ENCODE data around the gene PKD2L2. TPM values are rescaled to one million over a fixed set of nuclear protein-coding genes. Genes with fewer than 3 reads are reported as not detected.
"Not testable (repeated sequence)": the region's sequence is repeated elsewhere in the genome, so short reads cannot be mapped to it uniquely, and the experiment has no call there.

Gene PKD2L2
- total and polyA plus RNA-seq, 4 experiments from 2014 or later, result 0.22 to 0.43 TPM; not detected in 2

DNA sequence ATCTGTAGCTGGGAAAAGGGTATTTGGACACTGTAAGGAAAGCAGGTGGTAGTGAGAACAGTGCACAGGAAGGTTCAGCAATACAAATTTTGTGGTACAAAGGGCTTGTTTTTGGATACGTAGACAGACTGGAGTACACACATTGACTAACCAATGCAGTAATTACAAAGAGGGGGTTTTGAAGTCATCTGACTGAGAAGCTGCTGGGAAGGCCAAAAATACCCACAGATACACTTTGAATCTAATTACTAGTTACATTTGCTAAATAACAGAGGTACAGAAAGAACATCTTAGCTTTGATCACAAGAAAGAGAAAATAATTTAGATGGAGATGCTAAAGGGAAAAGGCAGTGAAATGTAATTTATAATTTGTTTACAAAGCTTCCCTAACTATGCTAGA, 45.9 kb downstream of the PKD2L2 start:
- DNase-seq, result no peak
- peaks cover 0 to 5% (median 0%) of the 10 kb centered on the region in 4 donors for H3K4me1 Mint-ChIP-seq
- H3K36me3 Mint-ChIP-seq, result peaks cover 26 to 36% of the 10 kb centered on the region in 2 donors
- intact Hi-C loops (cut with micrococcal nuclease), result no loop called here
- Histone ChIP-seq H3K36me3 (ENCODE audit: insufficient read depth, low read length) (peaks cover 14% of the 10 kb centered on the region), H3K27ac (ENCODE audit: low read depth, low read length) (no peak overlapping the region), H3K9me3 (ENCODE audit: control insufficient read depth in 1 of 2, low read length in 2 of 2) (no peaks in the 10 kb centered on the region), H3K4me3 (ENCODE audit: low read length in 2 of 2) (no peak overlapping the region), H3K4me1 (ENCODE audit: insufficient read depth, low read length) (no peaks in the 10 kb centered on the region), H3K27me3 (ENCODE audit: insufficient read depth, low read length) (no peaks in the 10 kb centered on the region)
- CTCF ChIA-PET (ENCODE audit: partially characterized antibody), result no interaction called here
- H3K4me3 Mint-ChIP-seq, result no peak overlapping the region
- no peaks in the 10 kb centered on the region for H3K27me3 Mint-ChIP-seq
- H3K27ac Mint-ChIP-seq, result peak overlapping the region in 4 of 7 donors; percentile 31 to 75 (median 42)
- no peaks in the 10 kb centered on the region for H3K9me3 Mint-ChIP-seq
- POLR2A ChIA-PET (ENCODE audit: partially characterized antibody), result no interaction called here

DNA sequence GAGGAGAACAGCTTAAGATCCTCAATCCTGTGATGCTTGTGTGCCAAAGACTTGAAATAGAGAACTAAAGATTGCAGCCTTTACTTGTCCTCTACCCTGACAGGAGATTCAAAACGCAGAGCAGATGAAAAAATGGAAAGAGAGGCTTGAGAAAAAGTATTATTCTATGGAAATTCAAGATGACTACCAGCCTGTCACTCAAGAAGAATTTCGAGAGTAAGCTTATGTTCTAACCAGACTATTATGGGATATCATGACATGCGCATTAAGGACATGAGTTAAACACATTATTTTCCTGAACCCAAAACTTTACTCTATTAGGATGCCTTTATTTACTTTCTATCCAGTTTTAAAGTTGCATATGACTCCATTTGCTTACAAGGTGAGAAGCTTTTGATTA, 46.4 kb downstream of the PKD2L2 start:
- peaks cover 30 to 41% of the 10 kb centered on the region in 2 donors for H3K36me3 Mint-ChIP-seq
- POLR2A ChIA-PET (ENCODE audit: partially characterized antibody), result no interaction called here
- intact Hi-C loops (cut with micrococcal nuclease), result no loop called here

GRCh38 chr5:137937994-137938750, 48.9 kb downstream of the PKD2L2 start:
- no peak for DNase-seq
- intact Hi-C loops (cut with micrococcal nuclease), result no loop called here
- peaks cover 40% of the 10 kb centered on the region for H3K36me3 ChIP-seq (ENCODE audit: insufficient read depth, low read length)
- no peaks in the 10 kb centered on the region for H3K4me1 ChIP-seq (ENCODE audit: insufficient read depth, low read length)
- H3K27me3 ChIP-seq (ENCODE audit: insufficient read depth, low read length), result no peaks in the 10 kb centered on the region
- Mint-ChIP-seq H3K36me3 (peaks cover 42 to 61% of the 10 kb centered on the region in 2 donors), H3K27me3 (no peaks in the 10 kb centered on the region), H3K9me3 (no peaks in the 10 kb centered on the region), H3K4me1 (peaks cover 0 to 5% (median 0%) of the 10 kb centered on the region in 4 donors), H3K27ac (no peak overlapping the region), H3K4me3 (no peak overlapping the region)
- H3K4me3 ChIP-seq (ENCODE audit: low read length in 2 of 2), result no peak overlapping the region
- ChIA-PET POLR2A (ENCODE audit: partially characterized antibody) (no interaction called here), CTCF (ENCODE audit: partially characterized antibody) (no interaction called here)
- H3K9me3 ChIP-seq (ENCODE audit: control insufficient read depth in 1 of 2, low read length in 2 of 2), result no peaks in the 10 kb centered on the region
- no peak overlapping the region for H3K27ac ChIP-seq (ENCODE audit: low read depth, low read length)

More for the DNA sequence above, 46.4 kb downstream of the PKD2L2 start:
- peaks cover 19% of the 10 kb centered on the region for H3K36me3 ChIP-seq (ENCODE audit: insufficient read depth, low read length)
- H3K9me3 ChIP-seq (ENCODE audit: control insufficient read depth in 1 of 2, low read length in 2 of 2), result no peaks in the 10 kb centered on the region
- no peak overlapping the region for H3K4me3 ChIP-seq (ENCODE audit: low read length in 2 of 2)
- Mint-ChIP-seq H3K27ac (peak overlapping the region in 3 of 7 donors; percentile 31 to 75 (median 49)), H3K27me3 (no peaks in the 10 kb centered on the region), H3K4me3 (no peak overlapping the region), H3K9me3 (no peaks in the 10 kb centered on the region), H3K4me1 (peaks cover 0 to 5% (median 0%) of the 10 kb centered on the region in 4 donors)
- no peak overlapping the region for H3K27ac ChIP-seq (ENCODE audit: low read depth, low read length)
- CTCF ChIA-PET (ENCODE audit: partially characterized antibody), result no interaction called here
- no peaks in the 10 kb centered on the region for H3K4me1 ChIP-seq (ENCODE audit: insufficient read depth, low read length)
- DNase-seq, result no peak
- H3K27me3 ChIP-seq (ENCODE audit: insufficient read depth, low read length), result no peaks in the 10 kb centered on the region

GRCh38 chr5:137938751-137939143, 49.5 kb downstream of the PKD2L2 start:
- Histone ChIP-seq H3K4me3 (ENCODE audit: low read length in 2 of 2) (no peak overlapping the region), H3K4me1 (ENCODE audit: insufficient read depth, low read length) (no peaks in the 10 kb centered on the region), H3K27ac (ENCODE audit: low read depth, low read length) (no peak overlapping the region), H3K27me3 (ENCODE audit: insufficient read depth, low read length) (no peaks in the 10 kb centered on the region), H3K9me3 (ENCODE audit: control insufficient read depth in 1 of 2, low read length in 2 of 2) (no peaks in the 10 kb centered on the region), H3K36me3 (ENCODE audit: insufficient read depth, low read length) (peaks cover 40% of the 10 kb centered on the region)
- intact Hi-C loops (cut with micrococcal nuclease), result no loop called here
- Mint-ChIP-seq H3K9me3 (no peaks in the 10 kb centered on the region), H3K27ac (peak overlapping the region in 3 of 7 donors; percentile 41 to 90 (median 42)), H3K4me1 (peaks cover 0 to 5% (median 0%) of the 10 kb centered on the region in 4 donors), H3K27me3 (no peaks in the 10 kb centered on the region), H3K36me3 (peaks cover 42 to 63% of the 10 kb centered on the region in 2 donors), H3K4me3 (no peak overlapping the region)
- CTCF ChIA-PET (ENCODE audit: partially characterized antibody), result no interaction called here
- POLR2A ChIA-PET (ENCODE audit: partially characterized antibody), result no interaction called here
- DNase-seq, result no peak

- H3K27ac Mint-ChIP-seq, result peak overlapping the region in 1 of 7 donors; percentile 41
Observed at GRCh38 chr5:137939331-137939730, 50.1 kb downstream of the PKD2L2 start.

GRCh38 chr5:137944280-137944679, 55.0 kb downstream of the PKD2L2 start:
- H3K27ac Mint-ChIP-seq; H3K4me3 ChIP-seq (ENCODE audit: low read length in 2 of 2); H3K27me3 Mint-ChIP-seq; H3K27me3 ChIP-seq (ENCODE audit: insufficient read depth, low read length); POLR2A ChIA-PET (ENCODE audit: partially characterized antibody); H3K9me3 ChIP-seq (ENCODE audit: control insufficient read depth in 1 of 2, low read length in 2 of 2); H3K27ac ChIP-seq (ENCODE audit: low read depth, low read length); intact Hi-C loops (cut with micrococcal nuclease); H3K4me1 Mint-ChIP-seq; H3K4me3 Mint-ChIP-seq; H3K4me1 ChIP-seq (ENCODE audit: insufficient read depth, low read length); H3K9me3 Mint-ChIP-seq: not testable (repeated sequence)
- peak in 1 of 5 donors; percentile 13 for DNase-seq
- peaks cover 76% of the 10 kb centered on the region for H3K36me3 ChIP-seq (ENCODE audit: insufficient read depth, low read length)
- H3K36me3 Mint-ChIP-seq, result peaks cover 72 to 90% of the 10 kb centered on the region in 2 donors
- CTCF ChIA-PET (ENCODE audit: partially characterized antibody), result interaction anchor here (2.3 kb wide), 1 partner anchor 11 kb away, joined by 4 read pairs; no protein-coding TSS in a partner anchor

More at GRCh38 chr5:137939331-137939730, 50.1 kb downstream of the PKD2L2 start:
- Histone ChIP-seq H3K36me3 (ENCODE audit: insufficient read depth, low read length) (peaks cover 46% of the 10 kb centered on the region), H3K4me3 (ENCODE audit: low read length in 2 of 2) (no peak overlapping the region), H3K9me3 (ENCODE audit: control insufficient read depth in 1 of 2, low read length in 2 of 2) (no peaks in the 10 kb centered on the region), H3K27ac (ENCODE audit: low read depth, low read length) (no peak overlapping the region), H3K27me3 (ENCODE audit: insufficient read depth, low read length) (no peaks in the 10 kb centered on the region), H3K4me1 (ENCODE audit: insufficient read depth, low read length) (no peaks in the 10 kb centered on the region)
- ChIA-PET CTCF (ENCODE audit: partially characterized antibody) (no interaction called here), POLR2A (ENCODE audit: partially characterized antibody) (no interaction called here)
- intact Hi-C loops (cut with micrococcal nuclease), result no loop called here
- H3K4me1 Mint-ChIP-seq, result peaks cover 0 to 5% (median 0%) of the 10 kb centered on the region in 4 donors
- H3K36me3 Mint-ChIP-seq, result peaks cover 48 to 68% of the 10 kb centered on the region in 2 donors
- DNase-seq, result no peak
- no peaks in the 10 kb centered on the region for H3K27me3 Mint-ChIP-seq
- no peaks in the 10 kb centered on the region for H3K9me3 Mint-ChIP-seq
- no peak overlapping the region for H3K4me3 Mint-ChIP-seq

- no peak overlapping the region for H3K27ac Mint-ChIP-seq
- Histone ChIP-seq H3K4me1 (ENCODE audit: insufficient read depth, low read length) (no peaks in the 10 kb centered on the region), H3K9me3 (ENCODE audit: control insufficient read depth in 1 of 2, low read length in 2 of 2) (no peaks in the 10 kb centered on the region), H3K27me3 (ENCODE audit: insufficient read depth, low read length) (no peaks in the 10 kb centered on the region), H3K4me3 (ENCODE audit: low read length in 2 of 2) (no peak overlapping the region), H3K27ac (ENCODE audit: low read depth, low read length) (no peak overlapping the region), H3K36me3 (ENCODE audit: insufficient read depth, low read length) (peaks cover 61% of the 10 kb centered on the region)
- POLR2A ChIA-PET (ENCODE audit: partially characterized antibody), result no interaction called here
- no peak for DNase-seq
- no peaks in the 10 kb centered on the region for H3K4me1 Mint-ChIP-seq
- H3K27me3 Mint-ChIP-seq, result no peaks in the 10 kb centered on the region
- H3K9me3 Mint-ChIP-seq, result no peaks in the 10 kb centered on the region
- intact Hi-C loops (cut with micrococcal nuclease), result no loop called here
- peaks cover 71 to 86% of the 10 kb centered on the region in 2 donors for H3K36me3 Mint-ChIP-seq
- no peak overlapping the region for H3K4me3 Mint-ChIP-seq
- CTCF ChIA-PET (ENCODE audit: partially characterized antibody), result no interaction called here
Observed at GRCh38 chr5:137945825-137946224, 56.6 kb downstream of the PKD2L2 start.

All from CD4-positive, alpha-beta memory T cell (primary cell).